A549 (cell line): ENCODE data around the gene TRIM47. TPM values are rescaled to one million over a fixed set of nuclear protein-coding genes. Genes with fewer than 3 reads are reported as not detected.

Source experiments
- ATAC-seq, 2 experiments: fragments of 200-7000 bp in 1 of 2; fragments of >200 bp in 1 of 2; cut with Nextera tagmentation in 1 of 2; cut with Tn5 transposase in 1 of 2; 3 replicates each; pipeline versions ENCODE4 v1.8.0 to v1.9.1; 2018 to 2020; ENCODE audit warnings: mild to moderate bottlenecking in 1 of 2, moderate library complexity in 1 of 2
- CTCF ChIA-PET: fragments of 300-600 bp; sonication (Branson Sonifier 250); formaldehyde crosslinking; extraction: SDS; loops from one replicate; lab custom pipeline; 2021; ENCODE audit warnings: antibody characterized with exemption, inconsistent platforms; lab: Yijun Ruan, JAX
- POLR2A ChIA-PET: fragments of 350-600 bp; formaldehyde crosslinking; extraction: SDS; loops from one replicate; lab custom pipeline; 2021; ENCODE audit warnings: antibody characterized with exemption, inconsistent platforms; lab: Yijun Ruan, JAX
- DNase-seq, 2 experiments: peaks; one replicate each; pipeline versions ENCODE4 v3.0.0 to v3.0.0-alpha.2; 2011 to 2016; ENCODE audit warnings: low read depth in 1 of 2, low spot score in 1 of 2
- FAIRE-seq: peaks from 2 replicates; lab custom pipeline; 2011; peaks lifted over from hg19 to GRCh38; lab: Jason Lieb, UNC
- H3K27ac ChIP-seq, 2 experiments: fragments of >200 bp; sonication (Bioruptor Twin); formaldehyde crosslinking; 3 replicates each; pipeline ENCODE4 v1.5.1; 2016 to 2017
- H3K4me1 ChIP-seq: fragments of >200 bp; sonication (Bioruptor Twin); formaldehyde crosslinking; 3 replicates; pipeline ENCODE4 v1.6.1; 2016
- H3K4me2 ChIP-seq: fragments of >200 bp; sonication (Bioruptor Twin); formaldehyde crosslinking; 3 replicates; pipeline ENCODE4 v1.6.1; 2016
- H3K4me3 ChIP-seq: fragments of >200 bp; sonication (Bioruptor Twin); formaldehyde crosslinking; 3 replicates; pipeline ENCODE4 v1.5.1; 2016
- H3K9me3 ChIP-seq: fragments of >200 bp; sonication (Bioruptor Twin); formaldehyde crosslinking; 3 replicates; pipeline ENCODE4 v1.6.1; 2016
- ATOH8 ChIP-seq: fragments of 250-450 bp; sonication (Bioruptor Pico); IDR thresholded peaks from 2 replicates; pipeline ENCODE4 v1.5.0; 2020; ENCODE audit warnings: low read depth, mild to moderate bottlenecking, moderate library complexity
- BHLHE40 ChIP-seq: IDR thresholded peaks from 2 replicates; pipeline ENCODE4 v1.6.1; 2012; ENCODE audit warnings: low read depth, low read length, inconsistent platforms
- CEBPB ChIP-seq, 2 experiments: fragments of >200 bp in 1 of 2; sonication (Bioruptor Twin) in 1 of 2; formaldehyde crosslinking in 1 of 2; IDR thresholded peaks; 2 replicates each; pipeline ENCODE4 v1.6.1; 2012 to 2016
- CHD2 ChIP-seq: fragments of 150-350 bp; IDR thresholded peaks from 2 replicates; pipeline ENCODE4 v1.6.1; 2014; ENCODE audit warnings: low read length; ENCODE audit not compliant: partially characterized antibody
- E2F6 ChIP-seq: IDR thresholded peaks from 2 replicates; pipeline ENCODE4 v1.6.1; 2012; ENCODE audit warnings: low read depth, borderline replicate concordance
- EHF ChIP-seq: fragments of 250-450 bp; sonication (Bioruptor Pico); IDR thresholded peaks from 2 replicates; pipeline ENCODE4 v1.5.0; 2020; ENCODE audit warnings: mild to moderate bottlenecking
- ESRRA ChIP-seq: fragments of 150-350 bp; IDR thresholded peaks from 2 replicates; pipeline ENCODE4 v1.6.1; 2014; ENCODE audit warnings: mild to moderate bottlenecking, low read length, borderline replicate concordance
- FOSL2 ChIP-seq, 2 experiments: fragments of 450-650 bp in 1 of 2; fragments of >200 bp in 1 of 2; sonication (Bioruptor Twin) in 1 of 2; formaldehyde crosslinking; IDR thresholded peaks; 2 replicates each; pipeline versions ENCODE4 v1.5.0 to v1.6.1; 2016 to 2020; ENCODE audit warnings: mild to moderate bottlenecking in 1 of 2, moderate library complexity in 1 of 2
- GATA3 ChIP-seq: IDR thresholded peaks from 2 replicates; pipeline ENCODE4 v1.6.1; 2012; ENCODE audit warnings: borderline replicate concordance
- HOXA7 ChIP-seq: fragments of 250-450 bp; sonication (Bioruptor Pico); IDR thresholded peaks from 2 replicates; pipeline ENCODE4 v1.5.0; 2020; ENCODE audit warnings: mild to moderate bottlenecking, moderate library complexity
- HOXB13 ChIP-seq: fragments of 250-450 bp; sonication (Bioruptor Pico); IDR thresholded peaks from 2 replicates; pipeline ENCODE4 v1.5.0; 2020; ENCODE audit warnings: low read depth, mild to moderate bottlenecking, moderate library complexity
- HOXB5 ChIP-seq: fragments of 250-450 bp; sonication (Bioruptor Pico); IDR thresholded peaks from 2 replicates; pipeline ENCODE4 v1.5.0; 2020; ENCODE audit warnings: mild to moderate bottlenecking, moderate library complexity
- KDM1A ChIP-seq: fragments of 200-600 bp; sonication (generic); IDR thresholded peaks from 2 replicates; pipeline ENCODE4 v1.6.1; 2016; ENCODE audit warnings: low read depth, mild to moderate bottlenecking
- MAFK ChIP-seq: fragments of 450-650 bp; IDR thresholded peaks from 2 replicates; pipeline ENCODE4 v1.6.1; 2014; ENCODE audit not compliant: partially characterized antibody
- MAX ChIP-seq: IDR thresholded peaks from 2 replicates; pipeline ENCODE4 v1.6.1; 2012
- NFE2L2 ChIP-seq: fragments of 150-350 bp; conservative IDR thresholded peaks from 2 replicates; pipeline ENCODE4 v1.6.1; 2014; ENCODE audit warnings: low read length
- PHF8 ChIP-seq: fragments of 200-600 bp; sonication (generic); IDR thresholded peaks from 2 replicates; pipeline ENCODE4 v1.6.1; 2016; ENCODE audit warnings: low read depth, mild to moderate bottlenecking, antibody characterized with exemption, moderate library complexity, borderline replicate concordance
- POLR2A ChIP-seq: IDR thresholded peaks from 2 replicates; pipeline ENCODE4 v1.6.1; 2012; ENCODE audit warnings: mild to moderate bottlenecking, low read length
- RAD21 ChIP-seq, 2 experiments: fragments of >200 bp in 1 of 2; sonication (Bioruptor Twin) in 1 of 2; formaldehyde crosslinking in 1 of 2; IDR thresholded peaks in 1 of 2; conservative IDR thresholded peaks in 1 of 2; 2 replicates in 1 of 2; 3 replicates in 1 of 2; pipeline ENCODE4 v1.6.1; 2012 to 2018; ENCODE audit warnings: inconsistent platforms in 1 of 2
- RARB ChIP-seq: fragments of 250-450 bp; sonication (Bioruptor Pico); IDR thresholded peaks from 2 replicates; pipeline ENCODE4 v1.8.0; 2021; ENCODE audit warnings: mild to moderate bottlenecking, moderate library complexity
- RFX5 ChIP-seq: fragments of 450-650 bp; IDR thresholded peaks from 2 replicates; pipeline ENCODE4 v1.7.1; 2014; ENCODE audit warnings: antibody characterized with exemption, mild to moderate bottlenecking, moderate library complexity
- RNF2 ChIP-seq: fragments of 200-600 bp; sonication (generic); IDR thresholded peaks from 2 replicates; pipeline ENCODE4 v1.6.1; 2016; ENCODE audit warnings: low read depth, mild to moderate bottlenecking, antibody characterized with exemption, moderate library complexity, borderline replicate concordance
- SREBF2 ChIP-seq: fragments of 450-650 bp; IDR thresholded peaks from 2 replicates; pipeline ENCODE4 v1.6.1; 2014; ENCODE audit warnings: mild to moderate bottlenecking, moderate library complexity
- TP53 ChIP-seq: fragments of 250-450 bp; sonication (Bioruptor Pico); IDR thresholded peaks from 2 replicates; pipeline ENCODE4 v1.5.0; 2021; ENCODE audit warnings: mild to moderate bottlenecking, moderate library complexity
- ZC3H11A ChIP-seq: fragments of 450-650 bp; IDR thresholded peaks from 2 replicates; pipeline ENCODE4 v1.6.1; 2014; ENCODE audit warnings: antibody characterized with exemption, mild to moderate bottlenecking
- WGBS: methylation state at CpG from one replicate; pipeline ENCODE4 v1.1.6; 2017; ENCODE audit errors: missing lambda C conversion rate; 5-methylcytosine and 5-hydroxymethylcytosine counted together
- polyA plus RNA-seq, 4 experiments: library from polyadenylated mRNA; depleted of rRNA in 3 of 4; stranded (reverse); fragments of >200 nt; fragmentation: RNase III in 1 of 4; extraction: RNeasy Plus Mini Kit Qiagen cat#74134 plus additional on column Dnase treatment in 1 of 4; gene quantifications; 2 replicates in 3 of 4; 3 replicates in 1 of 4; pipeline ENCODE4 v1.2.3, GENCODE V29; 2011 to 2017
- TF ChIP-seq, protein P1 (sequence below): fragments of 200-600 bp; sonication (generic); IDR thresholded peaks from 2 replicates; pipeline ENCODE4 v1.6.1; 2016; ENCODE audit warnings: antibody characterized with exemption, mild to moderate bottlenecking, moderate library complexity
- TF ChIP-seq, protein P2 (sequence below): fragments of >200 bp; sonication (Bioruptor Twin); formaldehyde crosslinking; IDR thresholded peaks from 2 replicates; pipeline ENCODE4 v1.6.1; 2016

Gene TRIM47
- polyA plus RNA-seq, 2 of the 4 experiments (the other 2 are of a cell fraction) = 19.6 to 46.6 TPM

- no peak for FAIRE-seq
- DNase-seq = no peak
- TF ChIP-seq ATOH8 (CRISPR knock-in tag) (no peak), NFE2L2 (no peak), SREBF2 (no peak), HOXB5 (CRISPR knock-in tag) (no peak), EHF (CRISPR knock-in tag) (no peak), RFX5 (no peak), HOXB13 (CRISPR knock-in tag) (no peak), ESRRA (no peak), TP53 (CRISPR knock-in tag) (no peak), ZC3H11A (no peak), HOXA7 (CRISPR knock-in tag) (no peak), GATA3 (no peak), RAD21 (conservative IDR thresholded peaks at IDR 0.05 in 1 of 2, IDR thresholded peaks at IDR 0.05 in 1 of 2) (no peak), KDM1A (no peak)
- TF ChIP-seq, protein P1, sequence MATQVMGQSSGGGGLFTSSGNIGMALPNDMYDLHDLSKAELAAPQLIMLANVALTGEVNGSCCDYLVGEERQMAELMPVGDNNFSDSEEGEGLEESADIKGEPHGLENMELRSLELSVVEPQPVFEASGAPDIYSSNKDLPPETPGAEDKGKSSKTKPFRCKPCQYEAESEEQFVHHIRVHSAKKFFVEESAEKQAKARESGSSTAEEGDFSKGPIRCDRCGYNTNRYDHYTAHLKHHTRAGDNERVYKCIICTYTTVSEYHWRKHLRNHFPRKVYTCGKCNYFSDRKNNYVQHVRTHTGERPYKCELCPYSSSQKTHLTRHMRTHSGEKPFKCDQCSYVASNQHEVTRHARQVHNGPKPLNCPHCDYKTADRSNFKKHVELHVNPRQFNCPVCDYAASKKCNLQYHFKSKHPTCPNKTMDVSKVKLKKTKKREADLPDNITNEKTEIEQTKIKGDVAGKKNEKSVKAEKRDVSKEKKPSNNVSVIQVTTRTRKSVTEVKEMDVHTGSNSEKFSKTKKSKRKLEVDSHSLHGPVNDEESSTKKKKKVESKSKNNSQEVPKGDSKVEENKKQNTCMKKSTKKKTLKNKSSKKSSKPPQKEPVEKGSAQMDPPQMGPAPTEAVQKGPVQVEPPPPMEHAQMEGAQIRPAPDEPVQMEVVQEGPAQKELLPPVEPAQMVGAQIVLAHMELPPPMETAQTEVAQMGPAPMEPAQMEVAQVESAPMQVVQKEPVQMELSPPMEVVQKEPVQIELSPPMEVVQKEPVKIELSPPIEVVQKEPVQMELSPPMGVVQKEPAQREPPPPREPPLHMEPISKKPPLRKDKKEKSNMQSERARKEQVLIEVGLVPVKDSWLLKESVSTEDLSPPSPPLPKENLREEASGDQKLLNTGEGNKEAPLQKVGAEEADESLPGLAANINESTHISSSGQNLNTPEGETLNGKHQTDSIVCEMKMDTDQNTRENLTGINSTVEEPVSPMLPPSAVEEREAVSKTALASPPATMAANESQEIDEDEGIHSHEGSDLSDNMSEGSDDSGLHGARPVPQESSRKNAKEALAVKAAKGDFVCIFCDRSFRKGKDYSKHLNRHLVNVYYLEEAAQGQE = no peak
- no peak overlapping the region for H3K27ac ChIP-seq
- peaks cover 7% of the 10 kb centered on the region for H3K4me1 ChIP-seq
- 89% methylated on average over 15 of the region's 15 CpGs for WGBS
- no peak overlapping the region for H3K4me2 ChIP-seq
- no peak overlapping the region for H3K4me3 ChIP-seq
- no peaks in the 10 kb centered on the region for H3K9me3 ChIP-seq
- ATAC-seq = no peak
- ChIA-PET CTCF (interaction anchor here (1.0 to 22.8 kb wide), 4 partner anchors 14 to 134 kb away, joined by 4 to 513 read pairs (median 7); partner anchors contain the start of genes MRPL38, TRIM65 and WBP2), POLR2A (interaction anchor here (1.8 to 2.3 kb wide), 2 partner anchors 14 to 102 kb away, joined by 9 to 15 read pairs; partner anchors contain the start of gene TRIM65)
Measured at GRCh38 chr17:75881678-75882454, 3.5 kb upstream of the TRIM47 start.

GRCh38 chr17:75880266-75880665 is 1.9 kb upstream of the TRIM47 start:
- POLR2A ChIA-PET = interaction anchor here (0.9 kb wide), 1 partner anchor 17 kb away, joined by 5 read pairs; the partner anchor contains the start of gene TRIM65
- DNase-seq = no peak
- CTCF ChIA-PET = interaction anchor here (0.8 to 22.8 kb wide), 8 partner anchors 13 to 133 kb away, joined by 3 to 513 read pairs (median 11); partner anchors contain the start of genes GALK1, MRPL38 and TRIM65
- Histone ChIP-seq H3K4me3 (no peak overlapping the region), H3K4me2 (no peak overlapping the region), H3K4me1 (peaks cover 23% of the 10 kb centered on the region), H3K27ac (no peak overlapping the region), H3K9me3 (no peaks in the 10 kb centered on the region)
- WGBS = 80% methylated on average over 7 of the region's 7 CpGs
- no peak for TF ChIP-seq FOSL2 (IDR thresholded peaks at IDR 0.05)
- no peak for TF ChIP-seq FOSL2 (CRISPR knock-in tag; IDR thresholded peaks at IDR 0.05)
- no peak for TF ChIP-seq HOXB13 (CRISPR knock-in tag)
- no peak for TF ChIP-seq POLR2A
- TF ChIP-seq MAX = no peak
- no peak for TF ChIP-seq TP53 (CRISPR knock-in tag)
- no peak for TF ChIP-seq CHD2
- TF ChIP-seq E2F6 = no peak
- no peak for TF ChIP-seq BHLHE40
- TF ChIP-seq CEBPB (IDR thresholded peaks at IDR 0.05) = no peak
- no peak for TF ChIP-seq ZC3H11A
- TF ChIP-seq RNF2 = no peak
- no peak for TF ChIP-seq MAFK
- TF ChIP-seq, protein P2, sequence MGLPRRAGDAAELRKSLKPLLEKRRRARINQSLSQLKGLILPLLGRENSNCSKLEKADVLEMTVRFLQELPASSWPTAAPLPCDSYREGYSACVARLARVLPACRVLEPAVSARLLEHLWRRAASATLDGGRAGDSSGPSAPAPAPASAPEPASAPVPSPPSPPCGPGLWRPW = no peak
- TF ChIP-seq NFE2L2 = no peak
- TF ChIP-seq ESRRA = no peak
- no peak for TF ChIP-seq RARB (CRISPR knock-in tag)
- no peak for TF ChIP-seq EHF (CRISPR knock-in tag)
- no peak for TF ChIP-seq PHF8
- ATAC-seq = no peak
- FAIRE-seq = no peak
